Kidney (tissue), 14 donors: ENCODE data around the gene DHCR24. TPM values are rescaled to one million over a fixed set of nuclear protein-coding genes. Genes with fewer than 3 reads are reported as not detected.

ENCODE experiments used
- DNase-seq, 5 donors: peaks; one replicate each; pipeline ENCODE4 v3.0.0-alpha.2; 2013 to 2020
- FAIRE-seq: peaks from 2 replicates; lab custom pipeline; 2012; peaks lifted over from hg19 to GRCh38; lab: Jason Lieb, UNC
- H3K27ac ChIP-seq, 2 donors: one replicate each; pipeline ENCODE4 v1.7.0; 2013; ENCODE audit warnings: low read depth in 2 of 2, low read length in 2 of 2, inconsistent platforms in 1 of 2
- H3K27me3 ChIP-seq: one replicate; pipeline ENCODE4 v1.7.1; 2013; ENCODE audit warnings: low read length, inconsistent platforms; ENCODE audit not compliant: control insufficient read depth, insufficient read depth
- H3K36me3 ChIP-seq, 3 donors: one replicate each; pipeline versions ENCODE4 v1.7.0 to v1.7.1; 2013; ENCODE audit warnings: low read length in 3 of 3, control low read depth in 1 of 3, inconsistent platforms in 1 of 3; ENCODE audit not compliant: insufficient read depth in 3 of 3, control insufficient read depth in 2 of 3
- H3K4me1 ChIP-seq, 3 donors: one replicate each; pipeline versions ENCODE4 v1.7.0 to v1.7.1; 2013; ENCODE audit warnings: low read length in 3 of 3, inconsistent platforms in 1 of 3, low read depth in 1 of 3; ENCODE audit not compliant: control insufficient read depth in 2 of 3, insufficient read depth in 2 of 3
- H3K4me3 ChIP-seq, 3 donors: one replicate each; pipeline versions ENCODE4 v1.7.0 to v1.8.1; 2013; ENCODE audit warnings: low read length in 3 of 3, control low read depth in 1 of 3, inconsistent platforms in 1 of 3
- H3K9ac ChIP-seq, 3 donors: one replicate each; pipeline versions ENCODE4 v1.7.0 to v1.7.1; 2013; ENCODE audit warnings: low read length in 3 of 3, control low read depth in 1 of 3, inconsistent platforms in 1 of 3
- H3K9me3 ChIP-seq, 3 donors: one replicate each; pipeline versions ENCODE4 v1.7.0 to v1.7.1; 2013; ENCODE audit warnings: low read length in 3 of 3, control low read depth in 1 of 3, inconsistent platforms in 1 of 3; ENCODE audit not compliant: control insufficient read depth in 2 of 3, insufficient read depth in 1 of 3
- CTCF ChIP-seq: IDR thresholded peaks from 3 replicates; pipeline ENCODE4 v1.5.1; 2012; ENCODE audit warnings: mild to moderate bottlenecking, moderate library complexity, borderline replicate concordance; ENCODE audit not compliant: insufficient read depth; ENCODE audit errors: extremely low read depth
- intact Hi-C: fragments of 100-400 bp; cut with DNase I; formaldehyde crosslinking; loops from one replicate; pipeline ENCODE4 v1.11.1; 2022
- polyA plus RNA-seq: library from polyadenylated mRNA; stranded (reverse); fragments of 350-450 nt; fragmentation: Illumina TruSeq; extraction: RNeasy Lipid Tissue Mini Kit (QIAGEN cat#74804); gene quantifications from one replicate; pipeline ENCODE4 v1.2.3, GENCODE V29; 2014; ENCODE audit warnings: low read depth, low replicate concordance; ENCODE audit not compliant: insufficient read depth
- total RNA-seq: library from RNA; stranded (reverse); fragmentation: NEBNext Ultra II Directional; extraction: Animal tissue kit (Norgen Biotek cat#: 25700); gene quantifications from one replicate; pipeline ENCODE4 v1.2.1, GENCODE V29; 2021
- donor health status: control.
- donor health status: control.
- donor health status: control.
- donor health status: control.
- donor health status: control.
- donor health status: DM: yes; HTN: yes; CAD: no.
- donor health status: Normal renal cell carcinoma (clear cell type).

The DHCR24 gene
- total and polyA plus RNA-seq, 2 donors from 2014 or later, result 33.7 to 91.7 TPM

- Histone ChIP-seq H3K27me3 (no peaks in the 10 kb centered on the region), H3K36me3 (no peaks in the 10 kb centered on the region), H3K4me1 (peaks cover 0 to 9% (median 4%) of the 10 kb centered on the region in 3 donors), H3K4me3 (peak overlapping the region; percentile 51 to 88 (median 60)), H3K9me3 (no peaks in the 10 kb centered on the region), H3K9ac (peak overlapping the region in 1 of 3 donors; percentile 18), H3K27ac (no peak overlapping the region)
- peak in 4 of 5 donors; percentile 49 to 69 (median 66) for DNase-seq
- TF ChIP-seq CTCF, result no peak
- intact Hi-C loops, result no loop called here
- FAIRE-seq, result no peak
Measured at GRCh38 chr1:54885807-54886723, 930 bp downstream of the DHCR24 start.

GRCh38 chr1:54885237-54885679 lies 1.7 kb downstream of the DHCR24 start:
- Histone ChIP-seq H3K4me3 (no peak overlapping the region), H3K9me3 (no peaks in the 10 kb centered on the region), H3K27ac (no peak overlapping the region), H3K4me1 (peaks cover 0 to 9% (median 4%) of the 10 kb centered on the region in 3 donors), H3K36me3 (no peaks in the 10 kb centered on the region), H3K9ac (no peak overlapping the region), H3K27me3 (no peaks in the 10 kb centered on the region)
- intact Hi-C loops, result no loop called here
- no peak for DNase-seq
- FAIRE-seq, result no peak
- no peak for TF ChIP-seq CTCF

DNA sequence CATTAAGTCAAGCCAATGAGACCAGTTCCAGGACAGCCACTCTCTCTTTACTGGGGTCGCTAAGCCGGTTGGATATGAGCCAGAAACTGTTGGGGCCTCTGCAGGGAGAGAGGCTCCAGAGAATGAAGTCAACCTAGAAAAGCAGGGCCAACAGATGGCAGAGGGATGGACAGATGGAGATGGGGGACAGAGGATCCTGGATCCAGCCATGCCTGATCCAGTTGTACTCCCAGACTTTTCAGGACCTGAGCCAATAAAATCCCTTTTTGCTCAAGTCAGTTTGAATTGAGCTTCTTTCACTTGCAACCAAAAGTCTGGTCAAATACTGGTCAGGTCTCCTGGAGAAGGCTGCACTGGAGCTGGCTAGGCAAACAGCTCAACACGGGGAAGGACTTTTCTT lies 2.2 kb downstream of the DHCR24 start:
- Histone ChIP-seq H3K4me1 (peaks cover 0 to 9% (median 4%) of the 10 kb centered on the region in 3 donors), H3K9me3 (no peaks in the 10 kb centered on the region), H3K4me3 (no peak overlapping the region), H3K36me3 (no peaks in the 10 kb centered on the region), H3K27ac (no peak overlapping the region), H3K27me3 (no peaks in the 10 kb centered on the region), H3K9ac (no peak overlapping the region)
- no peak for TF ChIP-seq CTCF
- FAIRE-seq (no peak), DNase-seq (no peak)
- intact Hi-C loops, result no loop called here
